ENCODE measurements around the gene TBL1XR1. TPM values are rescaled to one million over a fixed set of nuclear protein-coding genes. Genes with fewer than 3 reads are reported as not detected.
"Not testable (repeated sequence)": the region's sequence is repeated elsewhere in the genome, so short reads cannot be mapped to it uniquely, and the experiment has no call there.

TBL1XR1 gene
- total RNA-seq, 1 experiment from 2014 or later, result 186 TPM

GRCh38 chr3:177194299-177194698 is 3.0 kb downstream of the TBL1XR1 start:
- peak overlapping the region; percentile 79 for H3K4me3 ChIP-seq (ENCODE audit: low read depth, low read length, poor library complexity, severe bottlenecking)
- H3K36me3 ChIP-seq (ENCODE audit: insufficient read depth, low read length, poor library complexity, severe bottlenecking), result no peaks in the 10 kb centered on the region
- CTCF ChIA-PET, result no interaction called here
- no peak for DNase-seq (ENCODE audit: low spot score)
- TF ChIP-seq EZH2 (IDR thresholded peaks at IDR 0.05; ENCODE audit: borderline replicate concordance, low read depth, low read length, poor library complexity, severe bottlenecking), result no peak
- TF ChIP-seq, protein P1, sequence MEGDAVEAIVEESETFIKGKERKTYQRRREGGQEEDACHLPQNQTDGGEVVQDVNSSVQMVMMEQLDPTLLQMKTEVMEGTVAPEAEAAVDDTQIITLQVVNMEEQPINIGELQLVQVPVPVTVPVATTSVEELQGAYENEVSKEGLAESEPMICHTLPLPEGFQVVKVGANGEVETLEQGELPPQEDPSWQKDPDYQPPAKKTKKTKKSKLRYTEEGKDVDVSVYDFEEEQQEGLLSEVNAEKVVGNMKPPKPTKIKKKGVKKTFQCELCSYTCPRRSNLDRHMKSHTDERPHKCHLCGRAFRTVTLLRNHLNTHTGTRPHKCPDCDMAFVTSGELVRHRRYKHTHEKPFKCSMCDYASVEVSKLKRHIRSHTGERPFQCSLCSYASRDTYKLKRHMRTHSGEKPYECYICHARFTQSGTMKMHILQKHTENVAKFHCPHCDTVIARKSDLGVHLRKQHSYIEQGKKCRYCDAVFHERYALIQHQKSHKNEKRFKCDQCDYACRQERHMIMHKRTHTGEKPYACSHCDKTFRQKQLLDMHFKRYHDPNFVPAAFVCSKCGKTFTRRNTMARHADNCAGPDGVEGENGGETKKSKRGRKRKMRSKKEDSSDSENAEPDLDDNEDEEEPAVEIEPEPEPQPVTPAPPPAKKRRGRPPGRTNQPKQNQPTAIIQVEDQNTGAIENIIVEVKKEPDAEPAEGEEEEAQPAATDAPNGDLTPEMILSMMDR (conservative IDR thresholded peaks at IDR 0.05; ENCODE audit: low read depth, low read length), result no peak
- H3K4me1 ChIP-seq (ENCODE audit: insufficient read depth, low read length, poor library complexity, severe bottlenecking), result peaks cover 40% of the 10 kb centered on the region
- no peaks in the 10 kb centered on the region for H3K9me3 ChIP-seq (ENCODE audit: low read depth, low read length, poor library complexity, severe bottlenecking)
- peak overlapping the region; percentile 98 for H3K27ac ChIP-seq (ENCODE audit: low read depth, low read length, poor library complexity, severe bottlenecking)
- POLR2A ChIA-PET (ENCODE audit: low non-redundant PET), result no interaction called here
- BruUV-seq (replicated peaks), result TSS peak; percentile 71
- intact Hi-C loops (cut with micrococcal nuclease; ENCODE audit: unreplicated experiment), result loop anchor here (5.0 to 10.0 kb wide), 3 partner anchors 72 to 1131 kb away; no protein-coding TSS in a partner anchor
- no peaks in the 10 kb centered on the region for H3K27me3 ChIP-seq (replicated peaks; ENCODE audit: insufficient read depth, low read depth, low read length, poor library complexity)

DNA sequence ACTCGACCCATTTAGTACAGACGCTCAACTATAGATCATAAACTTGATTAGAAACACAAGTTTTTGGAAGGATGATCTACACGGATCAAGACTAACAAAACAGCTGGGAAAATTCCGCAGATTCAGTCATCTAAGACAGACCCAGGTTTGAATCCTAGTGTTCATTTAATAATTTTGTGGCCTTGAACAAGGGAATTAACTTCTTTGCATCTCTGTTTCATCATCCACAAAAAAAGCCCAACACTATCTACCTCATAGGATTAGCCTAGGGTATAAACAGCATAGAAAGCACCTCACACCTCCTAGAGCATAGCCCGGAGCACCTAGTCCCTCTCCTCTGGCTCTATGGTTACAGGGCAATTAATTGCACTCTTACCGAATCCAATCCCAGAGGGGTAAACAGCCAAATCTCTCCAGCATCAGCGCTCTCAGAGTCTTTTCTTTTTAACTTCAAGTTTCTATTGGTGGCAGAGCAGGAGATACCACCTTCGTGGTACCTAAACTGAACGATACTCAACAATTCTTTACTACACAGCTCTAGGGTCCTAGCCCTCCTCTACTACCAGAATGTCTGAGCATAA is 3.5 kb downstream of the TBL1XR1 start:
- peak overlapping the region; percentile 98 for H3K27ac ChIP-seq (ENCODE audit: low read depth, low read length, poor library complexity, severe bottlenecking)
- ChIA-PET CTCF (no interaction called here), POLR2A (ENCODE audit: low non-redundant PET) (no interaction called here)
- BruUV-seq (replicated peaks), result no TSS peak
- H3K9me3 ChIP-seq (ENCODE audit: low read depth, low read length, poor library complexity, severe bottlenecking), result no peaks in the 10 kb centered on the region
- no peaks in the 10 kb centered on the region for H3K27me3 ChIP-seq (replicated peaks; ENCODE audit: insufficient read depth, low read depth, low read length, poor library complexity)
- peak overlapping the region; percentile 79 for H3K4me3 ChIP-seq (ENCODE audit: low read depth, low read length, poor library complexity, severe bottlenecking)
- no peak for DNase-seq (ENCODE audit: low spot score)
- H3K4me1 ChIP-seq (ENCODE audit: insufficient read depth, low read length, poor library complexity, severe bottlenecking), result peaks cover 36% of the 10 kb centered on the region
- H3K36me3 ChIP-seq (ENCODE audit: insufficient read depth, low read length, poor library complexity, severe bottlenecking), result no peaks in the 10 kb centered on the region
- TF ChIP-seq, protein P1 (conservative IDR thresholded peaks at IDR 0.05; ENCODE audit: low read depth, low read length), result no peak
- no peak for TF ChIP-seq EZH2 (IDR thresholded peaks at IDR 0.05; ENCODE audit: borderline replicate concordance, low read depth, low read length, poor library complexity, severe bottlenecking)
- intact Hi-C loops (cut with micrococcal nuclease; ENCODE audit: unreplicated experiment), result loop anchor here (5.0 to 10.0 kb wide), 3 partner anchors 71 to 1131 kb away; no protein-coding TSS in a partner anchor

DNA sequence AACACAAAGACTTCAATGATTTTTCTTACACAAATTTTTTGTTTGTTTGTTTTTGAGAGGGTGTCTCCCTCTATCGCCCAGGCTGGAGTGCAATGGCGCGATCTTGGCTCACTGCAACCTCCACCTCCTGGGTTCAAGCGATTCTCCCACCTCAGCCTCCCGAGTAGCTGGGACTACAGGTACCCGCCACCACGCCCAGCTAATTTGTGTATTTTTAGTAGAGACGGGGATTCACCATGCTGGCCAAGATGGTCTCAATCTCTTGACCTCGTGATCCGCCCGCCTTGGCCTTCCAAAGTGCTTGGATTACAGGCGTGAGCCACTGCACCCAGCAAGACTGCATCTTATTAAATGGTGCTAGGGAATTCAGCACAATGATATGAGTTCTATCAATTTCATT is 4.0 kb downstream of the TBL1XR1 start:
- POLR2A ChIA-PET (ENCODE audit: low non-redundant PET); H3K36me3 ChIP-seq (ENCODE audit: insufficient read depth, low read length, poor library complexity, severe bottlenecking); CTCF ChIA-PET; H3K4me3 ChIP-seq (ENCODE audit: low read depth, low read length, poor library complexity, severe bottlenecking); BruUV-seq (replicated peaks); H3K27me3 ChIP-seq (replicated peaks; ENCODE audit: insufficient read depth, low read depth, low read length, poor library complexity); DNase-seq (ENCODE audit: low spot score); H3K9me3 ChIP-seq (ENCODE audit: low read depth, low read length, poor library complexity, severe bottlenecking): not testable (repeated sequence)
- intact Hi-C loops (cut with micrococcal nuclease; ENCODE audit: unreplicated experiment), result loop anchor here (5.0 to 10.0 kb wide), 3 partner anchors 71 to 1132 kb away; no protein-coding TSS in a partner anchor
- H3K4me1 ChIP-seq (ENCODE audit: insufficient read depth, low read length, poor library complexity, severe bottlenecking), result peaks cover 31% of the 10 kb centered on the region
- H3K27ac ChIP-seq (ENCODE audit: low read depth, low read length, poor library complexity, severe bottlenecking), result peak overlapping the region; percentile 98
